Activated T-helper 1 cell treated with Interleukin-2 at 50 U/mL for 16 hours (primary cell): Measurements from ENCODE around the gene NKAIN4.
"Not testable (repeated sequence)": the region's sequence is repeated elsewhere in the genome, so short reads cannot be mapped to it uniquely, and the experiment has no call there.

ENCODE experiments used
- DNase-seq: peaks from one replicate; pipeline ENCODE4 v3.0.0-alpha.2; 2020; ENCODE audit warnings: low read depth

The NKAIN4 gene

DNA sequence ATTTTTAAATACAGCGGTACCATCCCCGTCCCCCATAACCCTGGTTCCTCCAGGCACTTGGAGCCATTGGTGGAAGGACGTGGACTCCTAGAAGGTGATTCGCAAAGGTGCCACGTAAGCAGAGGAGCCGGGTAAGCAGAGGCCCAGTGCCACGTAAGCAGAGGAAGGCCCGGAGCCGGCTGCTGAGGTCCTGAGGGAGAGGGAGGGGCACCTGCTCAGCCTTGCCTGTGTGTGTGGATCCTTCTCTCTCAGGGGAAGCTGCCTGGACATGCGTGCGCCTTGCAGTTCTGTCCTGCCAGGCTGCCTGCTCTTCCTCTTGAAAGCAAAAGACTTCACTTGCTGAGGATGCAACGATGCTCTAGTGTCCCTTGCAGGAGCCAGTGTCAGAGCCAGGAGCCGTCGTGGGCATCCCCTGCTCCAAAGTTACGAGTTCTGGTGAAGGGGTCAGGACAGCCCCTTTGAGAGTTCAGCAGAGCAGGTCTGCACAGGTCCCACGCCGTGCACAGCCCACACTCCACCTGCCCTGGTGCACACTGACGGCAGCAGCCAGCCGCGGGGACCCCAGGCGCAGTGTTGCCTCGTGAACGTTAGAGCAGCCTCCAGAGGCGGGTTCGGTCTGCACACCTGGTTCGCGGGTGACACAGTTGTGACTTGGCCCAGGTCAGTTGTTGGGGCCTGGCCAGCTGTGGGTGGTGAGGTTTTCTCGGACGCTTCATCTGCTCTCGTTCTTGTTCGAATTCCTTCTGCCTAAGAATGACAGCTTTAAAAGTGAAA is 1.9 kb upstream of the NKAIN4 start:
- no peak for DNase-seq

DNA sequence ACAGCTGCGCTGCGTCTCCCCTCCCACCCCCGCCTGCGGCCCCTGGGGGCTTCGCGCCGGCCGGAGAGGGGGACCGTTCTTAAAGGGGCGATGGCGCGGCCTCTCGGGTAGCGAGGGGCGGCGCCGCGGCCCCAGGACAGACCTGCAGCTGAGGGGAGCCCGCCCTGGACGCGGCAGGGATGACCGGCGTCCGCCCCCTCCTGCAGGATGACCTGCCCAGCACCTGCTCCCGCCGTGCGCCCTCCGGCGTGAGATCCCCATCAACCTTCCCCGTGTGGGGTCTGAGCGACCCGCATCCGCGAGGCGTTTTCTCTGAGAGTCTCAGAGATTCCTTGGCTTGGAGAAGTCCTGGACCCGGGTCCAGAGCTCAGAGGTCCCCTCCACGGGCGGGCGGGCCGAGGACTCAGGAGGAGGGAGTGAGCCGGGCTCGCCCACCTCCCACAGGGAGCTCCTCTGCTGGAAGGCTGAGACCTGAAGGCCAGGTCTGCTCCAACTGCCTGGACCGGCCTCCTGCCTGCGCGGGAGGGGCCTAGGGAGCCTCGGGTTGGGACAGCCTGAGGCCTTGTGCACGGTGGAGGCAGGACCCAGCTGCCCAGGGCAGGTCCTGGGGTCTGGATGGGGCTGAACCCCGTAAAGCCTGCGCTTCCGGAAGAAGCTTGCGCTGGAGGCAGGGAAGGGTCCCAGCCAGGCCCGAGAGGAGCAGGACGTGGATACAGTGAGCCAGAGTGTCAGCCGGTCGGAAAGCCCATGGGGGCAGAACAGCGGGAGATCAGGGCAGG is 532 bp upstream of the NKAIN4 start:
- no peak for DNase-seq

DNA sequence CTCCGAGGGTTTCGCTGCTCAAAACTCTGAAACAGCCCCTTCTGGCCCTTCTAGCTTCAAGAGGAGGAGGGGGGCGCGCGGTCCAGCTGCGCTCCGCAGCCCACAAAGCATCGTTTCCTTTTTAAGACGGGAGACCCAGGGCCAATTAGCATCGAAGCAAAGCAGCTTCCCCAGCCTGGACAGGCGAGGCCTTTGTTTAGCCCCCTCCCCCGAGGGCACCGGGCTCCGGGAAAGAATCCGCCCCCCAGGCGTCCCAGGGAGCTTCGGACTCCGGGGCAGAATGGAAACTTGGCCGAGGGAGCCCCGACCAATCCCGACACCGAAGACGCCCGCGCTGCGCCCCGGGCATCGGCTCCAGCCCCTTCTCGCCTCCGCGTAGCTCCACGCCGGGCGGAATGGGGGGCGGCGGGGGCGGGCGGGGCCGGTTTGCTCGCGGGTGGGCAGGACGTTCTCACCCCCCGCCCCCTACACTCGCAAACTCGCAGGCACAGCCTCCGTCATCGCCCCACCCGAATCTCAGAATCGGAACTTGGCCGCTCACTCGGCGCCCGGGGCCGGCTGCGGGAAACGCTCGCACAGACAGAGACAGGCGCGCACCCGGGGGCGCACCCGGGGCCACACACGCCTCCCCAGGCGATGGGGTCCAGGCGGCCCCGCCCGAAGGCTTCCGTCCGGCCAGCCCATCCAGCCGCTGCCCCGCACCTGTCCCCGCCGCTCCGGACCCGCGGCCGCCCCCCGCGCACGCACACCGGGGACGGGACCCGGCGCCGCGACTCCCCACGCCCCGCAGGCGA is 628 bp downstream of the NKAIN4 start:
- no peak for DNase-seq

DNA sequence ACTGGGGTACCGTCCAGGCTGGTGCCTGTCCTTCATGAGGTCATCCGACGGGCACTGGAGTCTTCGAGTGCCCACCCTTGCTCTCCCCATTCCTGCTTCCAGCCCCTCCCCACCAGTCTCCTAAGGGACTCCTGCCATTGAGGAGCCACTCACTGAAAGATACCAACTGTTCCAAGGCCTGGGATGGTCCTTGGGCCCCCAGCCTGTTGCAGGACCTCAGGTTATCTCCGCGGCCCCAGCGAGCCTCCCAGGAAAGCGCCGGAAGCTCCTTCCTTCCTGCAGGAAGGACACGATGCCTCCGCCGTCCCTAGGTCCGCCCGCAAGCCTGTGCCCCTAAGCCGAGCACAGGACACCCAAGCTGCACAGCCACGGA is 1.2 kb downstream of the NKAIN4 start:
- no peak for DNase-seq

DNA sequence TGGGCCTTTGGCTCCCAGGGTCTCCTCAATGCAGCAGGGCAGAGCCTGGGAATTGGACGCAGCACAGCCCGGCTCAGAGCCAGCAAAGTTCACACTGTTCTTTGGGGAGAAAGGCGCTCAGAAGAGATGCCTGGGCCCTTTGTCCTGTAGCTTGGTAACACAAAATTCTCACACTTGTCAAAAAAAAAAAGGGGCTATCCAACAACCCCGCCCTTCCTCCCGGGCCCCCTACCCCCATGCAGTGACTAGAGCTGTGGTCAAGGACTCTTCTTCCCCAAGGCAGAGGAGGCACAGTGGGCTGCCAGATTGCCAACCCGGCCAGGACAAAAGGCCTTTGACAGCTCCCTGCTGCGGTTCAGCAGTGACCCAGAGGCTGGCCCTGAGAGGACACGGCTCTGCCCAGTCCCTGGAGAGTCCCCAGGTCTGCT is 2.0 kb downstream of the NKAIN4 start:
- no peak for DNase-seq

DNA sequence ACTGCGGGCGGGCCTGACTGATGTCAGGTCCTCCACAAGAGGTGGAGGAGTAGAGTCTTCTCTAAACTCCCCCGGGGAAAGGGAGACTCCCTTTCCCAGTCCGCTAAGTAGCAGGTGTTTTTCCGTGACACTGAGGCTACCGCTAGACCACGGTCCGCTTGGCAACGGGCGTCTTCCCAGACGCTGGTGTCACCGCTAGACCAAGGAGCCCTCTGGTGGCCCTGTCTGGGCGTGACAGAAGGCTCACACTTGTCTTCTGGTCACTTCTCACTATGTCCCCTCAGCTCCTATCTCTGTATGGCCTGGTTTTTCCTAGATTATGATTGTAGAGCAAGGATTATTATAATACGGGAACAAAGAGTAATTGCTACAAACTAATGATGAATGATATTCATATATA is 2.9 kb downstream of the NKAIN4 start:
- not testable (repeated sequence) for DNase-seq

DNA sequence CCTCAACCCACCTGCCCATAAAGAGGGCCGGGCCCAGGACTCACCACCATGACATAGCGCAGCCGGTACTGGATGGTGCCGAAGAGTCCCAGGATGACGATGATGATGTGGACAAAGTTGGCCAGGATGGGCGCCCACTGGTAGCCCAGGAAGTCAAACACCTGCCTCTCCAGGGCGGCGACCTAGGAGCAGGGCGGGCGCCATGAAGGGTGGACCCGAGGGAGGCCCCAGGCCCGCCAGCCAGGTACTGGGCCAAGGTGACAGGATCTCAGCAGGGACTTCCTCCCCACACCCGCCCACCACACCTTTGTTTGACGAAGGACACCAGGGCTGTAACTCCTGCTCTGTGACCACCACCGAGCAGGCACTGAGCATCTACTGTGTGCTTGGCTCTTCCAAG is 4.4 kb downstream of the NKAIN4 start:
- no peak for DNase-seq

DNA sequence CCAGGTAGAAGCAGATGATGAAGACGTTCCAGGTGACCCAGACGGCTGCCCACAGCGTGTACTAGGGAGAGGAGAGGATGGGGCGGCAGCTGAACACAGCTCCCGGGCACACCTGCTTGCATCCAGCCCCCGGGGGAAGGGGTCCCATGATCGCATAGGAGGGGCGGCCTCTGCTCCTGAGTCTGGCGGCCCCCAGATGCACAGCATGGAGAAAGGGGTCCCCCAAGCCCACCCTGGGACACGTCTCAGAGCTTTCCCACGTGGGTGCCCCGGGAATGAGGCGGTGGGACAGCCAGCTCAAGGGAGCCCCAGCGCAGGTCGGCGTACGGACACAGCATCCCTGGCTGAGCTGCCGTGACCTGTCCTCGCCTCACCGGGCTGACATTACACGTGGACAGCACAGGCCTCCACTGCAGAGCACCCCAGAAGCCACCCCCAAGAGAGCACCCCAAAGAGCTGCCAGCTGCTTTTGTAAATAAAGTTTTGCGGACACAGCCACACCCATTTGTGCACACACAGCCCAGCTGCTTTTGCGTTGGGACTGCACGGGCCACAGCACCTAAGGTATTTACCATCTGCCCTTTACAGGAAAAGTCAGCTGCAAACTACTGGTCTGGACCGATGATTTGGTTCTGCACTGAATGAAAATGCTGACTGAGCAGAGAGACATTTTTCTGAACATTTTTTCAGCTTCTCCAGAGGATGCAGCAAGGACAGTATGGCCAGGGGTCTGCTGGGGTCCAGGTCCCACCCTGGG is 5.2 kb downstream of the NKAIN4 start:
- no peak for DNase-seq

DNA sequence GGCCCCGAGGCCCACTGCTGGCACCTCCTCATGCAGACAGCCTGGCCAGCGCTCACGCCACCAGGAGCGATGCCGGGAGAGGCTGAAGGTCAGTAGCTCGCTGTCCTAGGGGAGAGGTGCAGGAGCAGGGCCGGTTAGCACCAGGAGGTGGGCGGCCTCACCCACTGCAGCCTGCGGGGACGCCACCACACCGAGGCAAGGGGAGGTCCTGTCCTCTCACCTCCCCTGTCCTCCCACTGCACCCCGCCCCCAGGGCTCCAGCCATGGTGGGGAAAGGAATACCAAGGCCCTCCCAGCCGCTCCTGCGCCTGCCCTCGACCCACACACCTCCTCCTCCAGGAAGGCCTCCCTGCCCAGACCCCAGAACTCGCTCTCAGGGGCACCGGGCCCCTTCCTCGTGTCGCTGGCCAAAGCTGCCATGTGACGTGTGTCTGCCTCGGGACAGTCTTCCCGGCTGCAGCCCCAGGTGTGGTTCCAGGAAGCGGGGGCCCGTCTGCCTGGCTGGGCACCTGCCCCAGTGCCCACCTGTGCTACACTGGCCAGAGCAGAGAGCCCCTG is 6.5 kb downstream of the NKAIN4 start:
- no peak for DNase-seq

DNA sequence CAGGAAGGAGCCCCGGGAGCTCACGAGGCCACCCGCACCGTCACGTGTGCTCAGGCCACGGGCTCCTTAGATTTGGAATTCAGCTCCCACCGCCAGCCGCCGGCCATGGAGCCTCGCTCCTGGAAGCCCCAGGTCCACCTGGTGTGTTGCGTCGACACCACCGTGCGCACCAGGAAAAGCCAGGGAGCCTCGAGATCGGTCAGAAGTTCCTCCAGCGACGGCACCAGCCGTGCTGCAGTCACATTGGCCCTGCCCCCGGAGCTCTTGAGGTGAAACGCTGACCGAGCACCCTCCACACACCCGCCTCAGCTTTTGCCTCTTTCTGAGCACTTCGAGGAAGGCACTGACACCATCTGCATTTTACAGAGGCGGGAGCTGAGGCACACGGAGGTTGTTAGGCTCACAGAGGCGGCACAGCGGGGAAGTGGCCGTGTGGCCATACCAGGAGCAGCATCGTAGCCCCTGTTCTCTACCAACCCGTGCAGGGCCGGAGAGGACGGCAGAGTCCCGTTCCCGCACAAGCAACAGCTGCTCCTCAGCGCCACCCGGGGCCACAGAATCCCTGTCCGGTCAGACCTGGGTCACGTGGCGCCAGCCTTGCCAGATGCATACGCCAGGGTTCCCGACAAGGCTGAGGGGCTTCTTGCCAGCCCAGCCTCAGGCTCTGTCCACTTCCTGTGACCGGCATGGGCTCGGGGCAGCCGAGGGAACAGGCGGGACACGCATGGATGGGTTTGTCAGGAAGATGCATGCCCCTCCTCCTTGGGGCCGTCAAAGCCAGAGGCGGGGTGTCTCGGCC is 7.6 kb downstream of the NKAIN4 start:
- DNase-seq: no peak

DNA sequence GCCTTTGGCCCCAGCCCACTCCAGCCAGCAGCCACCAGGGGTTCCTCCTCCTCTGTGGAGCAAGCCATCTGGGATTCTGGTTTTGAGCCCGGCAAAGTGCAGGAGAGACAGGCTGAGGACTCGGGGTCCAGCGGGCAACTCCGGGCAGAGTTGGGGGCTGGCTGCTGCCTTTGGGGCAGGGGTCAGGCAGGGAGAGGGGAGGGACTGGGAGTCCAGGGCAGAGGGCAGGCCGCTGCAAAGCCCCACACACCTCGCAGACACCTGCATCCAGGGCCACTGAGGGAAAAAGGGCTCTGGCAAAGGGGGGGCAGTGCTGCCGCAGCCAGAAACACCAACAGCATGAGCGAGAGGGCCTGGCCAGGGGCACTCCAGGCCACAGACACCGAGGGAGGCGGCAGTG is 9.8 kb downstream of the NKAIN4 start:
- DNase-seq: no peak

DNA sequence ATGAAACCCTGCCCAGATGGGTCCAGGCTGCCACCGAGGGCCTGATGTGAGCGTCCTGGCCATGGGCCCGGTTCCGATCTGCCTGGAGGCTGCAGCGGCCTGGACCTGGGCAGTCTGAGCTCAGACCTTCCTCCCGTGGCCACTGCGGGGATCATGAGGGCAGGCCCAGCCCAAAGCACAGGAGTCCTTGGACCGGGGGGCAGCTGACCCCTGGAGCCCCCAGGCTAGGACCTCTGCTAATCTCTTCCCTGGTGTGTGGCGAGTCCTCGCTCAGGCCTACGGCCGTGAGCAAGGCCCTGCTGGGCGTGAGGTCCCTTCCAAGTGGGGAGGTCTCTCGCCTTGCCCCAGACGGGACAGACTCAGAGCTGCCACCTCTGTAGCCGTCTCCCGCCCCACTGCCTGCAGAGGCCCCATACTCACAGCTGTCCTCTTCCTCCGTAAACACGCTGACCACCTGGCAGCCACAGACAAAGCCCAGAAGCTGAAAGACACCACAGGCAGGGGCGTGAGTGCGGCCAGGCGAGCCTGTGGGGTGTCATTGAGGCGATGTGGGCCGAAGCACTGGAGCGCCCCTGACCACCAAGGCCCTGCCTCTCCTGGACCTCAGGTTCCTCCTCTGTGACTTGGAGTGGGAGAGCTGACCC is 10.5 kb downstream of the NKAIN4 start:
- DNase-seq: no peak

DNA sequence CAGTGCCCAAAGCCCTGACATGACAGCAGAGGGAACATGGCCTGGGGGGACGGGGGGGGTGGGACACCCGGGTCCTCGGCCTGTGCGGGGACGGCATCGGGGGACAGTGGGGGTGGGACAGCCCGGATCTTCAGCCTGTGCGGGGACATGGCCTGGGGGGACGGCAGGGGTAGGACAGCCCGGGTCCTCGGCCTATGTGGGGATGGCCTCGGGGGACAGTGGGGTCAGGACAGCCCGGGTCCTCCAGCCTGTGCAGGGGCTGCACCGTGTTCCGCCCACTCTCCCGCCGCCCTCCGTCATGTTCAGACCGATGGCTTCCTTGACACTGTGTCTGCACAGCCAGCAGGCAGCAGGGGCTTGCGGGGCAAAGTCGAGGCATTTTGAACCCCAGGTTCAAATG is 11.5 kb downstream of the NKAIN4 start:
- DNase-seq: no peak

DNA sequence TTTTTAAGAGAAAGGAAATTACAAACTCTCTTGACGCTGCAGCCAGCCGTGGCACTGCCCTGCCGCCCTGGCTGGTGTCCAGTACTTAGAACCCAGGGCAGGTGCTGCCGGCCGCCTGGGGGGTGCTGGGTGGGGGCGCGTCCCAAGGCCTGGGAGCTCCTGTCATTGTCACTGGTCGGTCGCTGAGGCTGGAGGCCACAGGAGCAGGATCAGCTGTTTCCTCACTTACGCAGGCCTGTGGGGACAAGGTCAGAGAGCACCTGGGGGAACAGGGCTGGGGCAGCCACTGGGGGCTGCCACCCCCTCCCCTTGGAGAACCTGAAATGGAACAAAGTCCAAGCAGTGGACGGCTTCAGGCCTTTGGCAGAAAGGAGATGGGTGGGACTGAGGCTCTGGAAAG is 13.0 kb downstream of the NKAIN4 start:
- DNase-seq: no peak

DNA sequence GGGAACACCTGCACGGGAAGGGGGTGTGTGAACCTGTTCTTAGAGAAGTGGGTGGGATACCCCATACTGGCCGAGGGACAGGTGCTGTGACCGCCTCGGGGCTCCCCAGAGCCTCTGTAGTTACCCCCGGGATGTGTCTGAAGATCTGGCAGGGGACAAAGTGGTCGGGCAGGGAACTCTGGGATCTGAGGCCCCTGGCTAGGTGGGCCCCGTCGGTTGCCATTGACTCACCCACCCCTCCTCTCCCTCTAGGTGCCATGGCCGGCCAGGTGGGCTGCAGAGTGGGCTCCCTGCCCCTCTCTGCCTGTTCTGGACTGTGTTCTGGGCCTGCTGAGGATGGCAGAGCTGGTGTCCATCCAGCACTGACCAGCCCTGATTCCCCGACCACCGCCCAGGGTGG is 14.3 kb downstream of the NKAIN4 start:
- no peak for DNase-seq

DNA sequence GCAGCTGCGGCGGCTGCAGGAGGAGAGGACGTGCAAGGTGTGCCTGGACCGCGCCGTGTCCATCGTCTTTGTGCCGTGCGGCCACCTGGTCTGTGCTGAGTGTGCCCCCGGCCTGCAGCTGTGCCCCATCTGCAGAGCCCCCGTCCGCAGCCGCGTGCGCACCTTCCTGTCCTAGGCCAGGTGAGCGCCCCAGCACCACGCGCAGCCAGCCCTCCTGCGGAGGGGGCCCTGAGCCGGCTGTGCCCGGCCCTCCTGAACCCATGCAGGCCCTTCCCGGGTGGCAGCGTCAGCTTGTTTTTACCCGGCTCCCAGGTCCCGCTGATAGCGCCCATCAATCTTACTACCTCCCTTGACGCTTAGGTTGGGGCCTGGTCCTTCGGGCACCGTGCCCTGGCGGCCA is 14.8 kb downstream of the NKAIN4 start:
- no peak for DNase-seq

DNA sequence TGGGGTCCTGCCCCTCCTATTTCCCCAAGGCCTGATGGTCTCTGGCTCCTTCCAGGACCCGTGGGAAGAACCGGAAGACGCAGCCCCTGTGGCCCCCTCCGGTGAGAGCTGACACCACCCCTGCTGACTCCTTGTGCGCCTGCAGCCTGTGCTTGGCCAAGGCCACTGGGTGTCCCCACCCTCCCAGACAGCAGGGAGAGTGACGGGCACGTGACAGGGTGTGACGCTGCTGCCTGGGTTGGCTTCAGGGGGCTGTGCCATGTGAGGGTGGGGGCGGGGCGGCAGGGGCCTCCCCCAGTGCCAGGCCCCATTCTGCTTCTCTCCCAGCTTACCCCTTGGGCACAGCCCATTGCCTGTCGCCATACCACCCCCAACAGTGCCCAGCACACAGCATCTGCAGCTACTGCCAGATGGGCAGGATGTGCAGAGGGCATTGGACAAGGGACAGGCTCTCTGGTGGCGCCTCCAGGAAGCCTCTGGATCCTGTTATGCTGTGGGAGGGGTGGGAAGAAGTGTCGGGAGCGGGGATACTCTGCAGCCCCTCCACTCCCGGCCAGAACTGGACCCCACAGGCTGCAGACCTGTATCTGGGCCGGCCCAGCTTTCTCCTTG is 15.6 kb downstream of the NKAIN4 start:
- no peak for DNase-seq

DNA sequence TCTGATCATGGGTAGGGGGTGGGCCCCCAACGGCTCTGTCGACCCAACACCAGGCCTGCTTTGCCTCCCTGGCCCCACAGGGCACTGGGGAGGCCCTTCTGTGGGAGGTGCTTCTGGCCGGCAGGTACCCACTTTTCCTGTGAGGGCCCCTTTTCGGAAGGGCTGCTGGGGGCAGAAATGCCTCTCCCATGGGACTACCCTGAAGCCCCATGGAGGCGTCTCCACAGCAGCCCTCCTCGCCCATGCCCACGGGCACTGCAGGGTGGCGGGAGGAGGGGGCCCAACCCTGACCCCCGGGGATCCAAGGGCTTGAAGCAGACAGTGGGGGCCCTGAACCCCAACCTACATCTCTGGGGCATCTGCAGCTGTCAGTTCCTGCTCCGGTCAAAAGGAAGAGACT is 16.2 kb downstream of the NKAIN4 start:
- no peak for DNase-seq

DNA sequence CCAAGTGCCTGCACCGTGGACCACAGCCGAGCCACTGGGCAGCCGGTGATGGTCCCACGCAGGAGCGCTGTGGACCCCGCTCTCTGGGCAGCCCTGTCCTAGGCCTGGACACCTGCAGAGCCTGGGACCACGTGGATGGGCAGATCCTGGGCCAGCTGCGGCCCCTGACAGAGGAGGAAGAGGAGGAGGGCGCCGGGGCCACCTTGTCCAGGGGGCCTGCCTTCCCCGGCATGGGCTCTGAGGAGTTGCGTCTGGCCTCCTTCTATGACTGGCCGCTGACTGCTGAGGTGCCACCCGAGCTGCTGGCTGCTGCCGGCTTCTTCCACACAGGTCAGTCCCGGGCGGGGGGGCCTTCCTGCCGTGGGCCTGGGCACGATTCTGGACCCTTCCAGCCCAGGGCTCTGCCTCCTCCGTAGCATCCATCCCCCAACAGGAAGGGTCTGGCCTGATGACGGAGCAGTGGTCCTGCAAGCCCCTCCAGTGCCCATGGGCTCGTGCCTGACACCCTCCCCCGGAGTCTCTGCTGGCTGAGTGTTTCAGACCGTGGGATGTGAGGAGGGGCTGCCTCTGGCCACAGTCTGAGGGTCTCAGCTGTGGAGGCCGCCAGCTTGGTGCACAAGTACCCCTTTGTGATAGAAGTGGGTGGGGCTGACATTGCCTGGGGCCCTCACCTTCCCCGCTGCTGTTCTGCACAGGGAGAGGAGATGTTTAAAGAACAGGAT is 18.0 kb downstream of the NKAIN4 start:
- no peak for DNase-seq
